Psoas muscle (tissue), 8 donors: ENCODE measurements around the gene RBFOX1. TPM values are rescaled to one million over a fixed set of nuclear protein-coding genes. Genes with fewer than 3 reads are reported as not detected.

Experiments used
- ATAC-seq, 4 donors: fragments of 200-7000 bp; cut with Tn5 transposase; one replicate each; pipeline ENCODE4 v1.9.1; 2020; ENCODE audit warnings: moderate library complexity in 3 of 4, mild to moderate bottlenecking in 2 of 4
- DNase-seq, 2 donors: peaks; one replicate each; pipeline ENCODE4 v3.0.0-alpha.2; 2020
- H3K27ac ChIP-seq: fragments of 200-600 bp; one replicate; pipeline ENCODE4 v1.8.0; 2022
- H3K27me3 ChIP-seq, 3 donors: fragments of 200-600 bp in 1 of 3; one replicate each; pipeline versions ENCODE4 v1.6.1 to v1.8.0; 2013 to 2022; ENCODE audit warnings: low read length in 2 of 3, mild to moderate bottlenecking in 2 of 3, moderate library complexity in 1 of 3; ENCODE audit not compliant: insufficient read depth in 3 of 3
- H3K36me3 ChIP-seq, 2 donors: fragments of 200-600 bp in 1 of 2; one replicate each; pipeline versions ENCODE4 v1.6.1 to v1.8.0; 2013 to 2022; ENCODE audit warnings: low read depth in 1 of 2, mild to moderate bottlenecking in 1 of 2, moderate library complexity in 1 of 2; ENCODE audit not compliant: insufficient read depth in 1 of 2
- H3K4me1 ChIP-seq: fragments of 200-600 bp; one replicate; pipeline ENCODE4 v1.8.0; 2022
- H3K4me3 ChIP-seq: fragments of 200-600 bp; one replicate; pipeline ENCODE4 v1.8.0; 2022; ENCODE audit warnings: mild to moderate bottlenecking
- H3K9me3 ChIP-seq: fragments of 200-600 bp; one replicate; pipeline ENCODE4 v1.8.0; 2022
- WGBS, 3 donors: extraction: QIAGEN DNeasy Blood & Tissue Kit; methylation state at CpG; one replicate each; pipeline versions ENCODE4 v1.1.6 to v1.1.7; 2013; 5-methylcytosine and 5-hydroxymethylcytosine counted together
- intact Hi-C, 2 donors: fragments of 100-400 bp; cut with DNase I; formaldehyde crosslinking; loops; one replicate each; pipeline versions ENCODE4 v1.11.0 to v1.14.2; 2022
- polyA plus RNA-seq, 3 donors: library from polyadenylated mRNA; stranded (reverse); fragments of 200-250 nt; gene quantifications; one replicate each; pipeline ENCODE4 v1.2.3, GENCODE V29; 2013
- total RNA-seq, 4 donors: library from RNA; stranded (reverse); fragmentation: NEBNext Ultra II Directional in 2 of 4; extraction: Animal tissue kit (Norgen Biotek cat#: 25700) in 2 of 4; gene quantifications; one replicate each; pipeline versions ENCODE4 v1.2.1 to v1.2.4, GENCODE V29; 2021 to 2023
- TF ChIP-seq, protein P1 (sequence below): fragments of 200-600 bp; IDR thresholded peaks from one replicate; pipeline ENCODE4 v1.8.0; 2022; ENCODE audit warnings: antibody characterized with exemption
- donor health status: healthy with polysubstance abuse.
- donor health status: DM: no; HTN: no; CAD: no; lungs with moderate emphysema.
- donor health status: Bipolar disorder and iron deficiency.
- donor health status: healthy.
- donor health status: DM: yes; HTN: yes; CAD: no.
- donor health status: DM: no; HTN: no; CAD: no.
- donor health status: DM: no; HTN: no; CAD: no.
- donor health status: DM: yes; HTN: yes; CAD: no.

RBFOX1 gene
- total and polyA plus RNA-seq, 7 donors: 2.8 to 141 (median 113) TPM

DNA sequence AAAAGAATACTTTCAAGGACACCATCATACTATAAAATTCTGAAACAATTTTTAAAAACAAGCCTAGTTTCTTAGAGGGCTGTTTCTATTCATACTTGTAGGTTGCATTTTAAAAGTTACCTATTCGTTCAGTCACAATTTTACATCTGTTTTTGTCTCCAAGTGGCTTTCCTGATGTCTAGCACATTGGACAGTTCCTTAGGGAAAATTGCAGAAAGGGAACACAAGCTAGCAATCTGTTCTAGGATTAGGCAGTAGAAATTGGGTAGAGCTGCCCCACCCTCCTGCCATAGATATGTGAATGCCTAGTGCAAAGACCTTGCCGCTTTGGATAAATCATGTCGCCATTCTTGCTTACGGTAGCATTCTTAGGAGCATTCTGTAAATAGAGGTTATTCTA is 358.9 kb downstream of the RBFOX1 start:
- 92 to 94% (median 92%) methylated on average over 4 of the region's 4 CpGs for WGBS, 3 donors
- ATAC-seq: no peak
- Histone ChIP-seq H3K9me3 (no peaks in the 10 kb centered on the region), H3K27ac (no peak overlapping the region), H3K36me3 (peaks cover 0 to 4% of the 10 kb centered on the region in 2 donors), H3K27me3 (no peaks in the 10 kb centered on the region), H3K4me3 (no peak overlapping the region), H3K4me1 (no peaks in the 10 kb centered on the region)
- intact Hi-C loops: no loop called here
- TF ChIP-seq, protein P1, sequence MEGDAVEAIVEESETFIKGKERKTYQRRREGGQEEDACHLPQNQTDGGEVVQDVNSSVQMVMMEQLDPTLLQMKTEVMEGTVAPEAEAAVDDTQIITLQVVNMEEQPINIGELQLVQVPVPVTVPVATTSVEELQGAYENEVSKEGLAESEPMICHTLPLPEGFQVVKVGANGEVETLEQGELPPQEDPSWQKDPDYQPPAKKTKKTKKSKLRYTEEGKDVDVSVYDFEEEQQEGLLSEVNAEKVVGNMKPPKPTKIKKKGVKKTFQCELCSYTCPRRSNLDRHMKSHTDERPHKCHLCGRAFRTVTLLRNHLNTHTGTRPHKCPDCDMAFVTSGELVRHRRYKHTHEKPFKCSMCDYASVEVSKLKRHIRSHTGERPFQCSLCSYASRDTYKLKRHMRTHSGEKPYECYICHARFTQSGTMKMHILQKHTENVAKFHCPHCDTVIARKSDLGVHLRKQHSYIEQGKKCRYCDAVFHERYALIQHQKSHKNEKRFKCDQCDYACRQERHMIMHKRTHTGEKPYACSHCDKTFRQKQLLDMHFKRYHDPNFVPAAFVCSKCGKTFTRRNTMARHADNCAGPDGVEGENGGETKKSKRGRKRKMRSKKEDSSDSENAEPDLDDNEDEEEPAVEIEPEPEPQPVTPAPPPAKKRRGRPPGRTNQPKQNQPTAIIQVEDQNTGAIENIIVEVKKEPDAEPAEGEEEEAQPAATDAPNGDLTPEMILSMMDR: no peak
- no peak for DNase-seq

DNA sequence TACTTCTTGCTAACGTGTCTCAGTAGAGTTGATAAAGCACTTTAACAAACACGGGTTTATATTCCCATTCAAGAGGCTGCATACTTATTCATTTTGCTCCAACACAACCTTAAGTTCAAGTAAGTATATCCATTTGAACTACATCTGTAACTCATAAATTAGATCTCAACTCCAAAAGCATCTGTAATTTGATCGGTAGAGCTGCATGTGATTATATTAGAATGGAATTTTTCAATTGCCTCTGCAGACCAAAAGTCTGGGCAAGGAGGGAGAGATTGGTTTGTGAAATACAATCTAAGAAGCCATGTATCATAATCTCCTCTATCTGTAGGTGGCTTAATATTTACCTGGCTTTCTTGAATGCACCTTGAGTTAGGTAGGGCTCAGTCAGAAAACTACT is 371.0 kb downstream of the RBFOX1 start:
- no peak overlapping the region for H3K4me3 ChIP-seq
- DNase-seq (no peak), ATAC-seq (no peak)
- intact Hi-C loops: no loop called here
- peaks cover 3 to 27% of the 10 kb centered on the region in 2 donors for H3K36me3 ChIP-seq
- H3K27ac ChIP-seq: no peak overlapping the region
- no peaks in the 10 kb centered on the region for H3K9me3 ChIP-seq
- H3K4me1 ChIP-seq: no peaks in the 10 kb centered on the region
- H3K27me3 ChIP-seq: no peaks in the 10 kb centered on the region
- TF ChIP-seq, protein P1: no peak
- WGBS, 3 donors: 34 to 44% (median 36%) methylated on average over 3 of the region's 3 CpGs

- intact Hi-C loops: no loop called here
- Histone ChIP-seq H3K4me3 (no peak overlapping the region), H3K27ac (no peak overlapping the region), H3K4me1 (no peaks in the 10 kb centered on the region), H3K36me3 (peaks cover 3 to 43% of the 10 kb centered on the region in 2 donors), H3K9me3 (no peaks in the 10 kb centered on the region), H3K27me3 (no peaks in the 10 kb centered on the region)
- TF ChIP-seq, protein P1: no peak
- ATAC-seq (no peak), DNase-seq (no peak)
- WGBS, 3 donors: 93 to 95% (median 94%) methylated on average over 7 of the region's 7 CpGs
Observed at GRCh38 chr16:7705885-7706284, 373.2 kb downstream of the RBFOX1 start.

GRCh38 chr16:7709186-7709585 is 376.5 kb downstream of the RBFOX1 start:
- ATAC-seq (no peak), DNase-seq (no peak)
- no peaks in the 10 kb centered on the region for H3K27me3 ChIP-seq
- TF ChIP-seq, protein P1: no peak
- intact Hi-C loops: no loop called here
- H3K36me3 ChIP-seq: peaks cover 3 to 32% of the 10 kb centered on the region in 2 donors
- no peaks in the 10 kb centered on the region for H3K9me3 ChIP-seq
- WGBS, 3 donors: 82 to 94% (median 89%) methylated on average over 3 of the region's 3 CpGs
- no peak overlapping the region for H3K27ac ChIP-seq
- H3K4me1 ChIP-seq: no peaks in the 10 kb centered on the region
- no peak overlapping the region for H3K4me3 ChIP-seq

GRCh38 chr16:7713244-7713643 is 380.6 kb downstream of the RBFOX1 start:
- H3K4me1 ChIP-seq: no peaks in the 10 kb centered on the region
- no peak for ATAC-seq
- DNase-seq: no peak
- TF ChIP-seq, protein P1: no peak
- H3K9me3 ChIP-seq: no peaks in the 10 kb centered on the region
- H3K27me3 ChIP-seq: no peaks in the 10 kb centered on the region
- WGBS, 3 donors: 43 to 45% (median 43%) methylated on average over 2 of the region's 2 CpGs
- H3K36me3 ChIP-seq: peaks cover 0 to 20% of the 10 kb centered on the region in 2 donors
- H3K27ac ChIP-seq: no peak overlapping the region
- intact Hi-C loops: loop anchor here in 1 of 2 donors (10.0 kb wide), 1 partner anchor 48 kb away; no protein-coding TSS in a partner anchor
- no peak overlapping the region for H3K4me3 ChIP-seq
